ENCODE data around the gene SLC39A11.
"Not testable (repeated sequence)": the region's sequence is repeated elsewhere in the genome, so short reads cannot be mapped to it uniquely, and the experiment has no call there.

Gene SLC39A11

GRCh38 chr17:72811976-72812687 lies 280.4 kb downstream of the SLC39A11 start:
- peak; percentile 38 for DNase-seq

- no peak for DNase-seq
Measured at GRCh38 chr17:72810991-72811508, 281.4 kb downstream of the SLC39A11 start.

GRCh38 chr17:72806011-72806410 lies 286.5 kb downstream of the SLC39A11 start:
- no peak for DNase-seq

- DNase-seq: no peak
Measured at GRCh38 chr17:72804949-72805707, 287.4 kb downstream of the SLC39A11 start.

- no peak for DNase-seq
Measured at GRCh38 chr17:72802726-72803125, 289.8 kb downstream of the SLC39A11 start.

GRCh38 chr17:72797142-72797541 lies 295.3 kb downstream of the SLC39A11 start:
- no peak for DNase-seq

GRCh38 chr17:72795941-72796340 lies 296.5 kb downstream of the SLC39A11 start:
- no peak for DNase-seq

- no peak for DNase-seq
Measured at GRCh38 chr17:72794152-72794551, 298.3 kb downstream of the SLC39A11 start.

- DNase-seq: no peak
Measured at GRCh38 chr17:72792771-72793170, 299.7 kb downstream of the SLC39A11 start.

- DNase-seq: no peak
Measured at GRCh38 chr17:72790190-72790589, 302.3 kb downstream of the SLC39A11 start.

GRCh38 chr17:72789711-72790110 lies 302.8 kb downstream of the SLC39A11 start:
- no peak for DNase-seq

GRCh38 chr17:72788950-72789585 lies 303.4 kb downstream of the SLC39A11 start:
- DNase-seq: peak; percentile 51

GRCh38 chr17:72786209-72786608 lies 306.3 kb downstream of the SLC39A11 start:
- DNase-seq: no peak

- DNase-seq: no peak
Measured at GRCh38 chr17:72782985-72783701, 309.3 kb downstream of the SLC39A11 start.

GRCh38 chr17:72782437-72782836 lies 310.1 kb downstream of the SLC39A11 start:
- not testable (repeated sequence) for DNase-seq

- no peak for DNase-seq
Measured at GRCh38 chr17:72778169-72779151, 314.0 kb downstream of the SLC39A11 start.

- no peak for DNase-seq
Measured at GRCh38 chr17:72775919-72776318, 316.6 kb downstream of the SLC39A11 start.

- no peak for DNase-seq
Measured at GRCh38 chr17:72775237-72775636, 317.3 kb downstream of the SLC39A11 start.

GRCh38 chr17:72774236-72774635 lies 318.3 kb downstream of the SLC39A11 start:
- no peak for DNase-seq

GRCh38 chr17:72773225-72773624 lies 319.3 kb downstream of the SLC39A11 start:
- not testable (repeated sequence) for DNase-seq

- DNase-seq: no peak
Measured at GRCh38 chr17:72772331-72772821, 320.1 kb downstream of the SLC39A11 start.
